ENCODE data around the gene NEB.
A peak's percentile ranks its signal among the peaks of the same experiment; 100 is the strongest.
"Not testable (repeated sequence)": the region's sequence is repeated elsewhere in the genome, so short reads cannot be mapped to it uniquely, and the experiment has no call there.

Gene NEB

GRCh38 chr2:151760139-151760650, 25.9 kb upstream of the NEB start:
- DNase-seq = no peak

DNA sequence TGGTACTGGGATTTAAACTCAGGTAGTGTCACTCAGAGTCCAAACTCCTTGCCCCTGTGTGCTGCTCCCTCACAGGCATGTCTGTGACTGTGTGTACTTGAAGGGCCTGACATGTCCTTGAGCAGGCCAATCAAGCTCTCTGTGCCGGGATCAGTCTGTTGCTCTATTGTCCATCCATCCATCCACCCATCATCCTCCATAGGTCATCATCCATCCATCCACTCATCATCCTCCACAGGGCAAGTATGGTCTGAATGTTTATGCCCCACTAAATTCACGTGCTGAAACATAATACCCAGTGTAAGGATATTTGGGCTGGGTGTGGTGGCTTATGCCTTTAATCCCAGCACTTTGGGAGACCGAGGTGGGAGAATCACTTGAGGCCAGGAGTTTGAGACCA, 24.5 kb upstream of the NEB start:
- DNase-seq = no peak

GRCh38 chr2:151757861-151758260, 23.6 kb upstream of the NEB start:
- peak; percentile 98 for DNase-seq

GRCh38 chr2:151756820-151757219, 22.5 kb upstream of the NEB start:
- no peak for DNase-seq

GRCh38 chr2:151754253-151754897, 20.1 kb upstream of the NEB start:
- DNase-seq = no peak

DNA sequence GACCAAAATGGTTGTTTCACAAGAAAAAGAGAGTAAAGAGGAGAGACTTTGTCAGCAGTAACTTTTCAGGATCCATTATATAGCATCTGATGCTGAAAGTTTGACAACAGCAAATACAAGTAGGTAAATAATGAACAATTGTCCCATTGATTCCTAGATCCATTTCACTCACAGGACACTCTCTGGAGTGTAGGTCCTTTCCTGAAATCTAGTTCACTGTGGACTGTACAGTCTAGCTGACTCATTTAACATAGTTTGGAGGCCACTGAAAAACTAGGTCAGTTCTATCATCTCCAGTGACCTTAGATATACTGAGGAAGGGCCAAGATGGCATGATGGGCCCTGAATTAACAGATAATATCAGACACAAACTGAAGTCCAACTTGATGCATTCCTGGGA, 19.3 kb upstream of the NEB start:
- DNase-seq = no peak

DNA sequence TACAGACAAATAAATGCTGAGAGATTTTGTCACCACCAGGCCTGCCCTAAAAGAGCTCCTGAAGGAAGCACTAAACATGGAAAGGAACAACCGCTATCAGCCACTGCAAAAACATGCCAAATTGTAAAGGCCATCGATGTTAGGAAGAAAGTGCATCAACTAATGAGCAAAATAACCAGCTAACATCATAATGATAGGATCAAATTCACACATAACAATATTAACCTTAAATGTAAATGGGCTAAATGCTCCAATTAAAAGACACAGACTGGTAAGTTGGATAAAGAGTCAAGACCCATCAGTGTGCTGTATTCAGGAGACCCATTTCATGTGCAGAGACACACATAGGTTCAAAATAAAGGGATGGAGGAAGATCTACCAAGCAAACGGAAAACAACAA, 11.0 kb upstream of the NEB start:
- not testable (repeated sequence) for DNase-seq

DNA sequence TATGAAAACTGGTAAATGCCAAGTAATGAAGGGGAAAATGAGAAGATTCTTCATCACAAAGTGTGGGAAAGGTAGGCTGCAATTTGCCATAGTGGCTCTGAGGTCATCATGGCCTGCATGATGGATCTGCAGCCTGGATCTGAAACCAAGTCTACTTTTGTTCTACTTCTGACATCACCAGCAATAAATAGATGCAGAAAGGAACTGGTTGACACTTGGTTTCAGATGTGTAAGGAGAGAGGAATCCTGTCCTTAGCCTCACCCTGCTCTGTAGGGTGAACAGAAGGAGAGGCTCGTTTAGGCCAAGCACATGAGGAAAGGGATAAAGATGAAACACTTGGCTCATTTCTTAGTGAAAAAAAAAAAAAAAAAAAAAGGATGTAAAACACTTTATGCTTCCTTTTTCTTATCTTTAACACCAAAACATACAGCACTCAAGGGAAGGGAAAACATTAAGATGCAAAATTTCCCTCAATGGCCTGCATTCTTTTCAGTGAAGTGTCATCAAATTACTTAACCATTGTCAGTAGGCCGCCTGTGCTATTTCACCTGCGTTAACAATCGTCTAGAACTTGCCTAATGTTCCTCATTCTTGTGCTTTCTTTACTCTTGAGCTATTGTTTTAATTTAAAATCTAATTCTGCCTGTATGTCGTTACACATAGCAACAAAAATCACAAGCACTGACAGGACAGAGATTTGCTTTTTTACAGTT, 3.9 kb downstream of the NEB start:
- DNase-seq = no peak

- no peak for DNase-seq
These were observed 4.4 kb downstream of the NEB start for GRCh38 chr2:151729837-151730236.

GRCh38 chr2:151729415-151729811, 4.9 kb downstream of the NEB start:
- no peak for DNase-seq

GRCh38 chr2:151728804-151729414, 5.4 kb downstream of the NEB start:
- DNase-seq = no peak

DNA sequence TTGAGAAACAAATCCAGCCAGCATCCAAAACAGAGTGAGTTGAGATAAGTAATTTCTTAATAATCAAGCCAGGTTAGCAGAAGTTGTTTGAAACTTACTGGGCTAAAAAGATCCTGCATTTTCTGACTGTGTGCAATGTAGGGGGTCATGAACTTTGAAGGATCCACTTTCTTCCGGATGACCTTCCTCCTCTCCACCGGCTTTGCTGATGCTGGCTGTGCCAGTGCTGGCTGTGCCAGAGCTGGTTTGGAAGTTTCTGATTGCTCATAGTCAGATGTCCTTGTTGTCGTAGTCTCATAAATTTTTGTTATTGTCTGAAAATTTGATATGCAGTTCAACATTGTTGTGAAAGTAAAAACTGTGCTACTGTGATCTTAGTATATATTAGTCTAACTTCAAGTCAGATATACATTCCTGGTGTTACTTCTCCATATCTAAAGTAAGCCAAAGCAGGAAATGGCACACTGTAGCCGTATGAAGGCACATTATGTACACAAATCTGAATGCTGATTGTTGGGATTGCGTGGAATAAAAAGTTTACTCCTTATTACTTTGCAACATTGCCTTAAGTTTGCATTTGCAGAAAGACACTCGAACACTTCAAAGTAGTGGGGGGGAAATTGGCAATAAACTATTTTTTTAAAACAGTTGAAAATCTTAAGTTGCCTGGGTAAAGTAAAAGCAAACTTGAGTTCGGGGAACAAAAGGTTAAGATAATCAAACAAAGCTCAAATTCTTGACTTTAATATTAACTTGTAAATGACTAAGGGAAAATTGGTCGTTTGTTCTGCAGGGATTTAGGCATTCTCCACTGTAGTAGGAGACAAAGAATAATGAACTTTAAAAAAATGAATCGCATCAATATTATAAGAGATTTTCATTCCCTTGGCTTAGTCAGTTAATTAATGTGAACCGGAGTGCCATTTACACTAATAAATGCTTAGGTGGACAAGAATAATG, 6.4 kb downstream of the NEB start:
- DNase-seq = no peak

- DNase-seq = no peak
These were observed 13.1 kb downstream of the NEB start for GRCh38 chr2:151721161-151721560.

DNA sequence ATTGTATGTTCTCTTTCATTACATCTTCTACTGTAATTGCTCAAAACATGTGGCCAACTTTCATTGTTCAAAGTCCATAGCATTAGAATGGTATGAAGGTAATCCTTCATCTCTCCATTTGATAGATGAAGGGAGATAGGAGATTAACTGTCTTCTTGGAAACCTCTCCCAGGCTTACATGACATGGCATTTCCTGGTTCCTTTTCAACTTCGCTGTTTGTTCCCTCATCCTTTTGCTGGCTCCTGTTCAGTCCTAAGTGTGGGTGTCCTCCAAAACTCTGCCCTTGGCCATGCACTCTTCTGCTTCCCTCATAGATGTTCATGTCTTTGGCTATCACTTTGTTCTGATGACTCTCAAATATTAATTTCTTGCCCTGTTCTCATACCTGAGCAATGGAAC, 13.8 kb downstream of the NEB start:
- no peak for DNase-seq

DNA sequence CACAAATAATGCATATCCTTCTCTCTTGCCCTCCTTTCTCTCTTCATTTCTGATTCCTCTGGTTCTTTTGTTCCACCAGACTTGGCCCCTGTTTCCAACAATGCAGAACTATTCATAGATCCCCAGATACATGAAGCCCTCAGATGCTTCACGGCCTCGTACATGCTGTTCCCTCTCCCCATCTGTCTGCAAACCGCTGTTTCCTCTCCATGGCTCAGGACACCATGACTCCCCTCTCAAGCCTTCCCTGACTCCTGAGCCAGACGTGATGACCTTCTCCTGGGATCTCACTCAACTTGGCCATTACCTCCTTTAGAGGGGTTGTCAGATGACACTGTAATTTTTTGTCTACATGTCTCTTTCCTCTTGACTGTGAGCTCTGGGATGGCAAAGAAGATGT, 15.5 kb downstream of the NEB start:
- no peak for DNase-seq

- DNase-seq = no peak
These were observed 16.0 kb downstream of the NEB start for GRCh38 chr2:151718247-151718646.

DNA sequence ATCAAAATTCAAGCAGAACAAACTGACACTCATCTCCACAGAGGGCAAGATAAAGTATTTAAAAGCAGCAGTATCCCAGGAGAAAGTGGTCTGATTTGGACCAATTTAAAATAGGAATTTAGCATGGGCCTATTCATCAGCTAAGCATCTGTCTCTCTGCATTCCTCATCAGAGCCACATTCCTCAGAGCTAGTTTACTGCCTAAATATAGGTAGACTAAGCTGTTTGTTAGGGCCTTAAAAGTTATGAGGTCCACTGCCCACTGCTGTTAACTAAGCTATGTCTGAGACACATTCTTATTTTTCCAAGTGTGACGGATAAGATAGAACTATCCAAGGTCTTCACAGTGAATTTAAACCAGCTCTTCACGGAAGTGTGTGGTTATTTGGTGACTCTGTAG, 17.6 kb downstream of the NEB start:
- DNase-seq = no peak

DNA sequence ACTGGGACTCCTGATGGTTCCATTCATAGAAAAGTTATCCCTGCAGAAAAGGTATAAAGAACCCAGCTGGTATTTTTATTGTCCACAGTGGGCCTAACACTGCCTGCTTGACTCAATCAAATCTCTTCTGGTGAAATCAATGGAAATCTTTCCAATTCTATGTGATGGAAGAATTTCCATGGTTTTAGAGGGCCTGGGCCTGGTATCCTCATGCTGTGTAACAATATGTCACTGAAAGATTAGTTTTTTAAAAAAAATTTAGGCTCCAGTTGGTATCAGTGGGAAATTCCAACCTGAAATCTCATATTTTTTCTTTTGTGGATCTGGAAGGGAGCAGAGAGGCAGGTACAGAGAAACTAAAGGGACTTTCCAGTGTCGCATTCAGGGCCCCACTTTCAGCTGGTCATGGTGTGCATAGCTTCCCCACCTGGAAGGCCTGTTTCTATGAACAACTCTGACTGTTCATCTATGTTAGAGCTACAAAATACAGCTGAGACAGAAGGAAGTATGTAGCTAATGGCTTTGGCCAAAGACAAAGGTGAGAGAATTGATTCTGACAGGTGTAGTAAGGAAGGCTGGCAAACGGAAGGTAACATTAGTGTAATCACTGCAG, 20.9 kb downstream of the NEB start:
- DNase-seq = no peak

DNA sequence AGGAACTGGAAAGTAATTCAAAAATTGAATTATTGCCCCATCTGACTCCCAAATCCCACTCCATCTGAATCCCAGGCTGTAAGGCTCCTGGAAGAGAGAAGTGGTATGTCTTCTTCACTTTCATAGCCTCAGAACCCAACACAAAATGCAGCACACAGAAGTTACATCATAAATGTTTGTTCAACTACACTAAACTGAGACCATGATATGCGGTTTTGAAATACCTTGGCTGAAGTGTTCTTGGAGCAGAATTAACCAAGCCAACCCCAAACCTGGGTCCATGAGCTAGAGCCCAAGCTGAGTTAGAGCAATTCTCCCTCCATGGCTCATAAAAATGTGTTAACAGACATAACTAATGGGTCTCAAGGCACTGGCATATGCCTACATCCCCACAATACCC, 23.3 kb downstream of the NEB start:
- no peak for DNase-seq

- DNase-seq = no peak
These were observed 25.5 kb downstream of the NEB start for GRCh38 chr2:151708788-151709187.

- DNase-seq = no peak
These were observed 26.4 kb downstream of the NEB start for GRCh38 chr2:151707857-151708256.

- not testable (repeated sequence) for DNase-seq
These were observed 29.8 kb downstream of the NEB start for GRCh38 chr2:151704480-151704961.
